GM21423 (cell line): ENCODE results near the gene SRGAP2C.
"Not testable (repeated sequence)": the region's sequence is repeated elsewhere in the genome, so short reads cannot be mapped to it uniquely, and the experiment has no call there.

ENCODE experiments used
- ATAC-seq: cut with Tn5 transposase; IDR thresholded peaks from one replicate; pipeline ENCODE4 v1.9.1; 2021; ENCODE audit warnings: mild to moderate bottlenecking, moderate library complexity; ENCODE audit not compliant: unreplicated experiment

SRGAP2C gene

GRCh38 chr1:121184290-121185127 is at the start of gene SRGAP2C, which contains the start of gene FAM72B:
Gene SRGAP2C (plus strand): TSS chr1:121184975. CDS start chr1:121187447, 2,472 bp downstream.
Gene FAM72B (minus strand): TSS chr1:121184340. CDS start chr1:121183489, 851 bp downstream.
- ATAC-seq, result peak; percentile 78

- not testable (repeated sequence) for ATAC-seq
Measured at GRCh38 chr1:121140393-121140792, 44.4 kb upstream of the SRGAP2C start.

GRCh38 chr1:121148489-121149190 is 36.1 kb upstream of the SRGAP2C start:
- ATAC-seq, result not testable (repeated sequence)

DNA sequence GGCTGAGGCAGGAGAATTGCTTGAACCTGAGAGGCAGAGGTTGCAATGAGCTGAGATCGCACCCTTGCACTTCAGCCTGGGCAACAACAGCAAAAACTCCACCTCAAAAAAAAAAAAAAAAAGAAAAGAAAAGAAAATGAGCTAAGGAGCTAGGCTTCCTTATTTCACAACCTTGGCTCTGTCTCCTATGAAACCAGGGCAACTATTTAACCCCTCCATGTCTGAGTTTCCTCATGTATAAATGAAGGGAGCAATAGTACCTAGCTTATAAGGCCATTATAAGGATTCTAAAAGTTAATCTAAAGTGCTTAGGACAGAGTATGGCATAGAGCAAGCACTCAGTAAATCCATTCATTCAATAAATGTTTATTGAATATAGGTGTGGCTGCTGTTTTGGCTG is 33.5 kb upstream of the SRGAP2C start:
- not testable (repeated sequence) for ATAC-seq

DNA sequence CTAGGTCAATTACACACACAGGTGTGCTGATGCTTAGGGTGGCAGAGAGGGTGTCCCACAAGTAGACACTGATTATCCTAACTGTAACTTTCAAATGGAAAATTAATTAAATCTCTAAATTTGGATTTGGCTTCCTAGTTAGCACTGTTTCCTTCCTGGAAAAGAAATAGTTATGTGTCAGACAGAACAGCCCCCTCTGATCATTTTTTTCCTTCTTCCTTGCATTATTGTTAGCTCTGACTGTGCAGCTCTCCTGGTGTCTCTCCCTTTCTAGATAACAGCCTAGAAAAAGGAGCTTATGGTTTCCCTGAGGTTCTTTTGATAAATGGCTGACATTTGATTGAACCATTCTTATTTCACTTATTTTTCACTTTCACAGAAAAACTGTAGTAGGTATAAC is 32.0 kb upstream of the SRGAP2C start:
- not testable (repeated sequence) for ATAC-seq

DNA sequence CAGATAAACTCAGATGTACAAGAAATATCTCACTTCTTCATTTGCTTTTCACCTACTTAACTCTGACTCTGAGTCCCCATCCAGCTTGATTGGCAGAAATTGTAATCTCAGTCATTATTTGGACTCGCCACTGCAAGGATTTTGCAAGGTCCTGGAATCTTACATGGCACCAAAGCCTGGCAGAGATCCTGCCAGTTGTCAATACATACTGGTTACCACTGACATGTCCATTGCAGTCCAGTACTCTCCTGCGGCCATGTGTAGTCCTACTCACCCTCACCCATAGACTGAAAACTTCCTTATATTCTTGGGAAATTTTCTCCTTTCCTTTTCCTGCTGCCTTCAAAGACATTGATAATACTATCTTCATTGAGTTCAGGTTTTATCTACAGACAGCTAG is 30.0 kb upstream of the SRGAP2C start:
- not testable (repeated sequence) for ATAC-seq

- ATAC-seq, result not testable (repeated sequence)
Measured at GRCh38 chr1:121155671-121156358, 29.0 kb upstream of the SRGAP2C start.

- ATAC-seq, result not testable (repeated sequence)
Measured at GRCh38 chr1:121156958-121157603, 27.7 kb upstream of the SRGAP2C start.

DNA sequence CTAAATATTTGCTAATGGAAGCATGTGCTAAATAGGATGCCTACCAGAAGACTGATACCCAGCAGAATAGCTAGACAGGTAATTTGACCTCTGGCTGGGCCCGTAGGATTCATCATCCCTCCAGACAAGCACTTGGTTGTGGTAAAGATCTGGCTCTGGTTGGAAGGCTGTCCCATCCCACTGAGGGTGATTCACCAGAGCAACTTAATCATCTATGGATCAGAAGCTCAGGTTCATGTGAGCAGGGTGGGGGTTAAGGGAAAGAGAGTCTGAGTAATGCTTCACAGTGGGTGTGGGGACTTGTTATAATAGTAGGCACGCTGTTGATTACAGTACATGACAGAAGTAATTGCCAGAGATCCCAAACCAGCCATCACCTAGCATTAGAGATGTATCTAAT is 27.2 kb upstream of the SRGAP2C start:
- ATAC-seq, result not testable (repeated sequence)

DNA sequence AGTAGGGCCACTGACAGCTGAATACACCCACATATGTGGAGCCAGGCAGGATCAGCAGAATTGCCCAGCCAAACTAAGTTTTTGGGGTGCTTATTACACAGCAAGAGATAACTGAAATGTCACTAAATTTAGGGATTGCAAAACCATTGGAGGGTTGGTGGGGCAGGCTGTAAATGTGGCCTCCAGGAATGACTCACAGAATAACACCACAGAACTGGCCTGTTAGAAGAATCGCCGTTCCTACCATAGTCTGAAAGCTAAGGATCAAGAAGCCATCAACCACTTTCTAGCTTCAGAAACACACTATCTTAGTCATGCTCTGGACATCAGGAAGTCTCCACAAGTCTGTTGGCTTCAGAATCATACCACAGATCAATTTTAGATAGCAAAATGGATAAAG is 24.7 kb upstream of the SRGAP2C start:
- not testable (repeated sequence) for ATAC-seq

- ATAC-seq, result not testable (repeated sequence)
Measured at GRCh38 chr1:121161199-121161901, 23.4 kb upstream of the SRGAP2C start.

DNA sequence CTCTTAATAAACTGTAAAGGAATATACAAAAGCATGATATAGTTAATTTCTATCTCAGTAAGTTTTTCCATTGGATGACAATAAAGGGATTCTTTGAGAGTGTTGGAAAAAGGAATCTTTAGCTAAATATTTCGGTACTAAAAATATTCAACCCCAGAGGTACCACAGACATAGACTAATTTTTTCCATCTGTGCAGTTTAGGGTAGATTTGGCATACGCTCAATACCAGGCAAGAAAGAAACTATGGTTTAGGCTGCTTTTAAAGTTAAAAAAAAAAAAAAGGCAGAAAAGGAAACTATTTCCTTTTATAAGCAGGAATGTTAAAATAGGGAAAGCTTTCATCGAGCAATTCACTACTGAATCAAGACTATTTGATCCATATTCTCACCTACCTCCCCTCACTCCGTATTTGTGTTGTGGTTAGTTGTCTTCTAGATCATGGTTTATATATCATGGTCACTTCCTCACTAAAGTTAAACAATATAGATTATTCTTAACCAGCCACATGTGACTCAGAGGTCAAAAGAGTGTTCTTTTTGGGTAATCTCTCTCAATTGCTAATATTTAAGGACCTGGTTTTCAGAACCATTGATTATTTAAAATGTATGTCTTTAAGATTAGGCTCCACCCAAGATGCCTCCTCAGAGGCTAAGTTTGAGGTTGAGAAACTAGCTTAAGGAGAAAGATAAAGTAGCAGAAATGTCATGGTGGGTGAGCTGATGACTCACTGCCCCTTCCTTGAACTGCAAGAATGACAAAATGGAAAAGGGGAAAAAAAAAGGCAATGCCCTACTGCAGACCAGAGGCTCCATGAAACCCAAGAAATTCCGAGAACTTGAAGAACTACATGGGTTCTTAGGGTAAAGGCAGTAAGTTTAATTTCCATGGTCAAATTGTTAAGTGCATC is 20.7 kb upstream of the SRGAP2C start:
- not testable (repeated sequence) for ATAC-seq

- ATAC-seq, result not testable (repeated sequence)
Measured at GRCh38 chr1:121165296-121165695, 19.5 kb upstream of the SRGAP2C start.

- ATAC-seq, result not testable (repeated sequence)
Measured at GRCh38 chr1:121167225-121167738, 17.5 kb upstream of the SRGAP2C start.

DNA sequence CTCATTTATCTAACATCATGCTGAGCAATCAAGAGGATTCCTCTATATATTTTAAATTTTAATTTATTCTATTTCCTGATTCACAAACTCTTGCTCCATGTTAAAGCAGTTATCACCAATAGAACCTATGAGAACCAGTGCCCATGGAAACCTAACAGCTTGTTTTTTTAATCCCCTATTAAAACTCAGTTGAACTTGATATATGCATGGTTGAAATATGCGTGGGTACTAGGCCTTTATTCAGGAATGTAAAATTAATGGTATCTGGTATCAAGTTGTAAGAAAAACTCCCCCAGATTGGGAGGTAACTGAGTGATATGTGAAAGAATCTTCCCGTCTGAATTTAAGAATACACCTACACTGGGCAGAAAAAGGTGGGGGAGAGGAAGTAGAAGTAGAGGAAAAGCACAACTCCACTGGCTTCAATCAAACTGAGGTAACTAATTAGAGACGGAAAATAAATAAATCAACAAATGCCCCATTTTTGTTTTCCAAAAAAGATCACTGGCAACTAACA is 16.6 kb upstream of the SRGAP2C start:
- not testable (repeated sequence) for ATAC-seq

DNA sequence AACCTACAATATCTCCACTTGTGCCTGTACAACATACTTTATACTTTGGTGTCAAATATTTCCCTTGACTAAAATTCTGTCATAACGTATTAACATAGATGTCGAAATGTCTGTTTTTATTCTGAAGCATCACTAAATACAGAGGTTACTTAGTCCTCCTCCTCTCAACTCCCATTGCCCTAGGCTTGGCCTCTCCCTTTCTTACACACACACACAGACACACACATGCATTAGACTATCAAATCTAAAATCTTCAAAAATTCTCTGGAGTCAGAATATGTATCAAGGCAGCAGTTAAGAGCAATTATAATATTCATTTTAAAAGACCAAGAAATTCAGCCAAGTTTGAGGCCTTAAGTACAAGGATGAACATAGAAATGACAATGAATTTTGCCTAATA is 8.1 kb upstream of the SRGAP2C start:
- ATAC-seq, result not testable (repeated sequence)

DNA sequence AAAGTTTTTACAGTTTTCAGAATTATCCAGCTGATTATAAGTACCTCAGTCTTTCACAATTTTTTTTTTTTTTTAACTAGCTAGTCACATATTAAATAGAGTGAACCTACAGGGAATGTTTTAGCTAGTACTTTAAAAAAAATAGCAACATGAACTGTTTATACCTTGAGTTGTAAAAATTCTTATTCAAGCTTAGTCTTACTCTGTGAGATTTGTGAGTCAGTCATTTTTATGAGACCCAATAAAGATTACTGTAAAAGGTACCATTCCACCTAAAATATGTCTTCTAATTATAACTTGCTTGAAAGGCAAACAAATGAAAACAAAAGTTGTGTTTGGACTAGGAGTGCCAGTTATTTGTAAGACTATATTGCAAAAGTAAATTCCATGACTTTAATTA is 6.6 kb upstream of the SRGAP2C start:
- not testable (repeated sequence) for ATAC-seq

DNA sequence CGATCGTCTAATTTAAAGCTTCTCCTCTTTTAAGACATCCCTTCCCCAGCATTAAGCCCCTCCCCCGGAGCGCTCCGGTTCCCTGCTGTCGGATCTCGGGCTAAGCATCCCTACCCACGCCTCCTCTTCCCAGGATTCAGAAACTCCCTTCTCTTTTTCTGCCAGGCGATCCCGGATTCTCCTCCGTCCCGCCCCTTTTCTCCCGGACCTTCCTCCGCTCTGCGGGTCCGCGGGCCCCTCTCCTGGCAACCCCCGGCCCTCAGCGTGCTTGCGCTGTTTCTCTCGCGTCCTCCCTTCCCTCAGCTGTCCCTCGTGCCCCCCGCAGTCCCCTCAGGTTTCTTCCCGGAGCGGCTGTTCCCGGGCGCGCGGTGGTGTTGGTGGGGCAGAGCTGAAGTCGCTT is 908 bp upstream of the SRGAP2C start:
- not testable (repeated sequence) for ATAC-seq
